NCI-H1105 (cell line): ENCODE results near the gene APLP2.

Experiments used
- DNase-seq: peaks from one replicate; lab custom pipeline; 2025; lab: John Stamatoyannopoulos, UW

Gene APLP2

GRCh38 chr11:130055617-130056016 lies 14.1 kb upstream of the APLP2 start:
- DNase-seq: no peak

- DNase-seq: no peak
Measured at GRCh38 chr11:130061017-130061416, 8.7 kb upstream of the APLP2 start.

GRCh38 chr11:130062026-130062425 lies 7.7 kb upstream of the APLP2 start:
- no peak for DNase-seq

- DNase-seq: no peak
Measured at GRCh38 chr11:130063451-130063850, 6.2 kb upstream of the APLP2 start.

GRCh38 chr11:130064596-130064995 lies 5.1 kb upstream of the APLP2 start:
- no peak for DNase-seq

- no peak for DNase-seq
Measured at GRCh38 chr11:130066338-130066737, 3.4 kb upstream of the APLP2 start.

GRCh38 chr11:130068546-130068985 lies 1.1 kb upstream of the APLP2 start:
- no peak for DNase-seq

- peak; percentile 94 for DNase-seq
Measured at GRCh38 chr11:130068986-130069658, 572 bp upstream of the APLP2 start.

GRCh38 chr11:130070109-130070845 lies 583 bp downstream of the APLP2 start:
- peak; percentile 55 for DNase-seq

GRCh38 chr11:130070846-130071200 lies 1.1 kb downstream of the APLP2 start:
- DNase-seq: peak; percentile 55

GRCh38 chr11:130071211-130071712 lies 1.6 kb downstream of the APLP2 start:
- DNase-seq: no peak

GRCh38 chr11:130074736-130075135 lies 5.0 kb downstream of the APLP2 start:
- DNase-seq: no peak

GRCh38 chr11:130076778-130077481 lies 7.2 kb downstream of the APLP2 start:
- DNase-seq: no peak

GRCh38 chr11:130077671-130078070 lies 8.0 kb downstream of the APLP2 start:
- DNase-seq: no peak

GRCh38 chr11:130078080-130078479 lies 8.4 kb downstream of the APLP2 start:
- no peak for DNase-seq

- DNase-seq: no peak
Measured at GRCh38 chr11:130085671-130086290, 16.1 kb downstream of the APLP2 start.

GRCh38 chr11:130086669-130087068 lies 17.0 kb downstream of the APLP2 start:
- DNase-seq: no peak

- no peak for DNase-seq
Measured at GRCh38 chr11:130087294-130087926, 17.7 kb downstream of the APLP2 start.

GRCh38 chr11:130088217-130088616 lies 18.5 kb downstream of the APLP2 start:
- DNase-seq: no peak

GRCh38 chr11:130088919-130089673 lies 19.4 kb downstream of the APLP2 start:
- DNase-seq: no peak

GRCh38 chr11:130089674-130090073 lies 20.0 kb downstream of the APLP2 start:
- no peak for DNase-seq
